Stimulated activated memory B cell treated with anti-CD40 and anti-IgM and Interleukin-4, amounts not matched to agents 10 μg/mL and 1 μg/mL and 100 μg/mL, for 72 hours (primary cell): ENCODE measurements around the gene PNMA1.
"Not testable (repeated sequence)": the region's sequence is repeated elsewhere in the genome, so short reads cannot be mapped to it uniquely, and the experiment has no call there.

Experiments
- ATAC-seq: fragments of 150-1000 bp; cut with Tn5 transposase; 2 replicates; pipeline ENCODE4 v1.10.0; 2021
- H3K27ac Mint-ChIP-seq: one replicate; pipeline ENCODE4 v1.8.0; 2022; ENCODE audit warnings: mild to moderate bottlenecking, mixed read lengths
- H3K27me3 Mint-ChIP-seq: one replicate; pipeline ENCODE4 v1.8.0; 2022; ENCODE audit warnings: mixed read lengths
- H3K36me3 Mint-ChIP-seq: one replicate; pipeline ENCODE4 v1.8.0; 2022; ENCODE audit warnings: mixed read lengths
- H3K4me1 Mint-ChIP-seq: one replicate; pipeline ENCODE4 v1.8.0; 2022; ENCODE audit warnings: mixed read lengths
- H3K4me3 Mint-ChIP-seq: one replicate; pipeline ENCODE4 v1.8.0; 2022; ENCODE audit warnings: mild to moderate bottlenecking, moderate library complexity, mixed read lengths
- H3K9me3 Mint-ChIP-seq: one replicate; pipeline ENCODE4 v1.8.0; 2022; ENCODE audit warnings: mixed read lengths

Gene PNMA1

DNA sequence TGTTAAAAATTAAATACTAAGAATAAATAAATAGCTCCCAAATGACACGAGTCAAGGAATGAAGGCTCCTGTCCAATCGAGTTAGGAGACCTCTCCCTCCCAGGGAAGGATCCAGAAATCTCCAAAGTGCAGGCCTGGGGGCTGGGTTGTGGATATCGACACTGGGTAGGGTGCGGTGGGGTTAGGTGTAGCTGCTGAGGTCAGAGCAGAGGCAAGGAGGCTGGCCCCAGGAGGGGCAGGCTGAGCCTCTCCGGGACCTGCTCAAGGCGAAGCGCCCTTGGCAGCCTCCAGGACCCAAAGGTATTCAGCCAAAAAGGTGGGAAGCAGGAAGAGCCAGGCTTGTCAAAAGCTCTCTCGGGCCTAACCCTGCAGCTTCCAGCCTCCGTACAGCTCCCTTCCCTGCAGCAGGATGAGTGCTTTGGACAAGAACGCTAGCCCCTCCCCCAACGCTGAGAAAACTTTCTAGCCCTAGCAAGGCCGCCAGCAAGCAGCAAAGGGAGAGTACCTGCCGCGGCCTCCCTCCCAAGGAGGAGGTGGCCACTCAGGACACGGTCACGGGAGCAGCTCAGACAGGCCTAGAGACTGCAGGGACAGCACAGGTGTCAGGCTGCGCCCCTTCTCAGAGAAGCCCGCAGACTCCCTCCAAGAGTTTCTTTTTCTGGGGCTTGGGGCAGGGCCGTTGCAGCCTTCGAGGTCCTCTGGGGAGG lies 3.7 kb upstream of the PNMA1 start:
- Mint-ChIP-seq H3K27me3 (no peaks in the 10 kb centered on the region), H3K4me1 (peaks cover 9% of the 10 kb centered on the region), H3K27ac (no peak overlapping the region), H3K36me3 (peaks cover 55% of the 10 kb centered on the region), H3K4me3 (no peak overlapping the region), H3K9me3 (no peaks in the 10 kb centered on the region)
- no peak for ATAC-seq

DNA sequence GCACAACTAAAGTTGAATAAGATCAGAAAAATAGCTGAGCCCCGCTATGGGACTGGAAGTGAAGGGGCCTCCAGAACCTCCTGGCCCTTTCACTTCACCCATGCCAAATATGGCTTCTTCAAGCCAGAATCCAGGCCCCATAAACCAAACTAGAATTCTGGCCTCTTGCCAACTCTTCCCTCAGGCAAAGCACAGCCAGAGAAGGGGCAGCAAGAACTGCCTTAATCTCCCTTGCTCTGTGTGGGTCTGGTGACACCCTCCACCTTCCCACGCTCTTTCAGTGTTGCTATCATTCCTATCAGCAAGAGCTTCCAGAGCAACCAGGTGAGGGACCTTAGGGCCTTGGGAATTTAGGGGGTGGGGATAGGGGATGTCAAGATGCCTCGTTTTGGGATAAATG lies 3.1 kb upstream of the PNMA1 start:
- Mint-ChIP-seq H3K36me3 (peaks cover 55% of the 10 kb centered on the region), H3K27ac (no peak overlapping the region), H3K4me3 (no peak overlapping the region), H3K27me3 (no peaks in the 10 kb centered on the region), H3K4me1 (peaks cover 15% of the 10 kb centered on the region), H3K9me3 (no peaks in the 10 kb centered on the region)
- ATAC-seq, result no peak

DNA sequence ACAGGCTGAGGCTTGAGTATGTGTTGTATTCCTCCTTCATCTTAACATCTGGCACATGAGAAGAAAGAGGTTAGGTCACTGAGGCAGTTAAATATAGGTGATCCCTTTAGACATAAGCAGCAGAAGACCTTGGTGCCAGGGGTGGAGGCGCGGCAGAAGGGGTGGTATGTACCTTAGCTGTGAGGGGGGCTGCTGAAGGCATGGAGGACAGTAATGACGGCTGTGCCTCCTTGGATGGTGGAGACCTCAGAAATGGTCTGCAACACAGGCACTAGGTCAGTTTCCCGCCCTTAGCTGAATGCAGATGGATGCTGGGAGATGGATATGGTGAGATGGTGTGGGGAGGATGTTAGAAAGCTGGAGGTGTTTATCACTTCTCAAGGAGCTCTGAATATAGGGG lies 1.5 kb upstream of the PNMA1 start:
- H3K4me1 Mint-ChIP-seq, result peaks cover 20% of the 10 kb centered on the region
- no peak for ATAC-seq
- H3K27ac Mint-ChIP-seq, result no peak overlapping the region
- H3K27me3 Mint-ChIP-seq, result no peaks in the 10 kb centered on the region
- H3K36me3 Mint-ChIP-seq, result peaks cover 44% of the 10 kb centered on the region
- H3K4me3 Mint-ChIP-seq, result no peak overlapping the region
- no peaks in the 10 kb centered on the region for H3K9me3 Mint-ChIP-seq

DNA sequence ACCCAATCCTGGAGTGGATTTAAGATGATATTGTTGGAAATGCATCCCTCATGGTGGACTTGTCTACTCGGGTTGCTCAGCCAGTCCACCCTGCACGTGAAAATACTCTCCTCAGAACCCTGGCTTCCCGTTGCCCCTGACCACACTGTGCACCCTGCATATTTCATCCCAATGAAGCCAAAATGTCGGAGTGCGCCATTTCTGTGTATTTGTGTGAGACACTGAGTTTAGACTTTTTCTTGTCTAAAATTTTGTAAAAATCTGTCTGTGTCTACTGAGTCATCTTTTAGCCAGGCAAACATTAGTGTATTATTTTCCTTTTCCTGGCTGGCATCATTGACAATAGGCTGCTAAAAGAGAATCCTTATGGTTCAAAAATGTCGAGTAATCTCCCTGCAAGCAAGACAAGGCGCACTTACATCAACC lies 485 bp upstream of the PNMA1 start:
- Mint-ChIP-seq H3K4me3 (peak overlapping the region; percentile 58), H3K27me3 (no peaks in the 10 kb centered on the region), H3K27ac (peak overlapping the region; percentile 91), H3K36me3 (peaks cover 47% of the 10 kb centered on the region), H3K9me3 (no peaks in the 10 kb centered on the region), H3K4me1 (peaks cover 27% of the 10 kb centered on the region)
- ATAC-seq, result no peak

DNA sequence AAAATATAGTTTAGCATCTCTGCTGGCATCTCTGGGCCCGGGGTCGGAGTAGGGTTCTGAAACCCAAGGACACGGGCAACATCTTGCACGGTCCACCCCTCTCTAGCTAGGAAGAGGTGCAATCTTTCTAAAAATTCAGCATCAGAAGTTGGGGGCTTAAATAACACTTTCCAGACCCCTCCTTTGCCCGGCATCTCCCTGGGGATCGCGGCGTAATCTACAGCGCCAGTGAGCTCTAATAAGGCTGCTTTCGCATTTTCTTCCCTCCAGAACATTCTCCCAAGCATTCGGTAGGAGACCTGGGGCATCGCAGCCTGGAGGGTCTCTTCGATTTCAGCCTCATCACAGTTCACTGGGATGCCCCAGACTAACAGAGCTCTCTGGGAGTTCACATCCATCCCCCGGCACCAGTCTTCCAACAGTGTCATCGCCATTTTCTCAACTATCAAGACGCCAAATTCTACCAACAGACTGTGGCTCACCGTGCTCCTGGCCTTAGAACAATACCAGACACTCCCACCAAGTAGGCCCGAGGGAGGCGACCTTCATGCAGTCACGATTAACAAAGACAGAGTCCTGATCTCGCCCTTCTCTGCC lies 880 bp downstream of the PNMA1 start:
- H3K27ac Mint-ChIP-seq, result peak overlapping the region; percentile 91
- peak; percentile 0 for ATAC-seq

DNA sequence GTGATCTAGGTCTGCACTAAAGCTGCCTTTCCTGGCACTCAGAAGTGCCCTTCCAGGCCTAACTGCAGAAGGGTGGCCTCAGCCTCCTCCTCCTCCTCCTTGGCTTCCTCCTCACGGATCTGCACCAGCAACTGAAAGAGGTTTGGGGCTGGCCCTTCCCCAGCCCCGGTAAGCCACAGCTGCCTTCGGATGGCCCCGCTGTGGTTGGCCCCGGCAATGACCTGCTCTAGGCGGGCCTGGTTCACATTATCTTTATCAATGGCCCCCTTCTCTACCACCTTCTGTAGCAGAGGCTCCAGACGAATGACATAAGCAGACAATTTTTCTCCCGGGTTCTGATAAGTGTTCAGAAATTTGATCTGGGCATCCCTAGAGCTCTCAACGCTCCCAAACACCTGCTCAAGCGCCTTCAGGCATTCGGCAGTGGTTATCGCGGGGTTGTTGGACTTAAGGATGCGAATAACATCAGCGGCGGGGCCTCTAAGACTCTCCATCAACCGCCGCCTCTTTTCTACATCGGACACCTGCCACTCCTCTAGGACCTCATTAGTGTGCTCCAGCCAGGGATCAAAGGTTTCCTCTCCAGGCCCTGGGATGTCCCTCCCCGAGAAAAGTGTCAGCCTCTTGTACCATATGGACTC lies 1.5 kb downstream of the PNMA1 start:
- H3K4me1 Mint-ChIP-seq, result peaks cover 27% of the 10 kb centered on the region
- peak; percentile 22 for ATAC-seq

More for the DNA sequence above, 880 bp downstream of the PNMA1 start:
- Mint-ChIP-seq H3K4me1 (peaks cover 27% of the 10 kb centered on the region), H3K9me3 (no peaks in the 10 kb centered on the region), H3K36me3 (peaks cover 38% of the 10 kb centered on the region), H3K4me3 (peak overlapping the region; percentile 94), H3K27me3 (no peaks in the 10 kb centered on the region)

DNA sequence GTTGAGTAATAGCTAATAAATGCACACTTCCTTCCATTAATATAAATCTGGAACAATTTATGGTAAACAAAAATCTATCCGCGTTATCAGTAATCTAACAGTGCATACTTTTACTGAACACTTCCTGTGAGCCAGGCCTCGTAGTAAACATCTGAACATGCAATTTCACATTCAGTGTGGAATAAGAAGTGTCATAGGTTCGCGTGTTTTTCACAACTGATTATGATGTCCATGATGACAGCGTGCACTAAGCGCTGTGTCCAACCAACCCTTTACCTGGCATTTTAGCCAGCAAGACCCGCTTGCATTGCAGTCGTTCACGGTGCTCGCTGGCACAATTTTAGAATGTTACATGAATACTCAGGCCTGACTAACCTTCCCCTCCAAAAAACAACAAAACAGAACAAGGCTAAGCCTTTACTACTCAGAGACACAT lies 2.1 kb downstream of the PNMA1 start:
- no peaks in the 10 kb centered on the region for H3K9me3 Mint-ChIP-seq
- no peaks in the 10 kb centered on the region for H3K27me3 Mint-ChIP-seq

More for the DNA sequence above, 1.5 kb downstream of the PNMA1 start:
- Mint-ChIP-seq H3K36me3 (peaks cover 32% of the 10 kb centered on the region), H3K9me3 (no peaks in the 10 kb centered on the region), H3K27me3 (no peaks in the 10 kb centered on the region), H3K27ac (peak overlapping the region; percentile 91), H3K4me3 (peak overlapping the region; percentile 94)

DNA sequence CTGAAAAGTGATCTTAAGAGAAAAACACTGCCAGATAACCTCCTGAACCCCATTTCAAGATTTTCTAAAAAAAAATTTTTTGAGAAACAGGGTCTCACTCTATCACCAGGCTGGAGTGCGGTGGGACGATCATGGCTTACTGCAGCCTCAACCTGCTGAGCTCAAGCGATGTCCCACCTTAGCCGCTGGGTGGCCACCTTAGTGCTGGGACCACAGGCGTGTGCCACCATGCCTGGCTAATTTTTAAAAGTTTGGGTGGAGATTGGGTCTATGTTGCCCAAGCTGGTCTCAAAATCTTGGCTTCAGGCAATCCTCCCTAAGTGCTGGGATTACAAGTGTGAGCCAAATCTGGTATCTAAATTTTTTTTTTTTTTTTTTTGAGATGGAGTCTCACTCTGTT lies 3.4 kb downstream of the PNMA1 start:
- no peaks in the 10 kb centered on the region for H3K9me3 Mint-ChIP-seq
- peaks cover 21% of the 10 kb centered on the region for H3K36me3 Mint-ChIP-seq
- no peaks in the 10 kb centered on the region for H3K27me3 Mint-ChIP-seq
- ATAC-seq, result no peak
- no peak overlapping the region for H3K27ac Mint-ChIP-seq
- peaks cover 33% of the 10 kb centered on the region for H3K4me1 Mint-ChIP-seq
- H3K4me3 Mint-ChIP-seq, result no peak overlapping the region

More for the DNA sequence above, 2.1 kb downstream of the PNMA1 start:
- Mint-ChIP-seq H3K27ac (peak overlapping the region; percentile 91), H3K4me3 (peak overlapping the region; percentile 94), H3K36me3 (peaks cover 26% of the 10 kb centered on the region), H3K4me1 (peaks cover 27% of the 10 kb centered on the region)
- no peak for ATAC-seq

DNA sequence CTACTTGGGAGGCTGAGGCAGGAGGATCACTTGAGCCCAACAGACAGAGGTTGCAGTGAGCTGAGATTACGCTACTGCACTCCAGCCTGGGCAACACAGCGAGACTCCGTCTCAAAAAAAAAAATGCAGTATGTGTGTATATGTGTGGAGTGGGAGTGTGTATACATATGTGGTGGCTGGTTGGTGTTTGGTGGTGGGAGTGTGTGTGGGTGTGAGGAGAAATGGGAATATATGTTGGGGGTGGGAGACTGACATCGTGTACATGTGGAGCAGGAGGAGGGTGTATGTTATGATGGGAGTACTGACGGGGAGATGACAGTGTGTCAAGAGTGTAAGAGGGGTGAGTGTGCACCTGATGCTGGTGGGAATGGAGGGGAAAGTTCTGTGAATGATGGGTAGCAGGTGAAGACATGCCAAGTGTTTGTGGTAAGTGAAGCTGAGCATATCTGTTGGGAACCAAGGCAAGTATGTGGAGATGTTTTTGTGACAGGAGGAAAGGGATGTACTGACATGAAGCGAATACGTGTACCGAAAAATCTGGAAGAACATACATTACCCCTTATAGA lies 4.2 kb downstream of the PNMA1 start:
- ATAC-seq, result no peak
- peak overlapping the region; percentile 18 for H3K27ac Mint-ChIP-seq

DNA sequence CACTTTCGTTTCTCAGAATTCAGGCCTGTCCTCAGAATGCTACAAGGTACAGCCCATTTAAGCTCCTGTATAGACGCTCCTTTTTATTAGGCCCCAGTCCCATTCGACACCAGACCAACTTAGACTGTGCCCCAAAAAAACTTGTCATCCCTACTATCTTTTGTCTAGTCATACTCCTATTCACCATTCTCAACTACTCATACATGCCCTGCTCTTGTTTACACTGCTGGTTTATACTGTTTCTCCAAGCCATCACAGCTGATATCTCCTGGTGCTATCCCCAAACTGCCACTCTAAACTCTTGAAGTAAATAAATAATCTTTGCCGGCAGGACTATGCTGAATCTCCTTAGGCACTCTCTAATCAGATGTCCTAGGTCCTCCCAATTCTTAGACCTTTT lies 6.1 kb downstream of the PNMA1 start:
- H3K27me3 Mint-ChIP-seq, ATAC-seq, H3K27ac Mint-ChIP-seq, H3K9me3 Mint-ChIP-seq, H3K4me3 Mint-ChIP-seq: not testable (repeated sequence)
- Mint-ChIP-seq H3K4me1 (peaks cover 34% of the 10 kb centered on the region), H3K36me3 (peaks cover 30% of the 10 kb centered on the region)

More for the DNA sequence above, 4.2 kb downstream of the PNMA1 start:
- Mint-ChIP-seq H3K4me3 (no peak overlapping the region), H3K27me3 (no peaks in the 10 kb centered on the region), H3K4me1 (peaks cover 33% of the 10 kb centered on the region), H3K9me3 (no peaks in the 10 kb centered on the region), H3K36me3 (peaks cover 18% of the 10 kb centered on the region)

DNA sequence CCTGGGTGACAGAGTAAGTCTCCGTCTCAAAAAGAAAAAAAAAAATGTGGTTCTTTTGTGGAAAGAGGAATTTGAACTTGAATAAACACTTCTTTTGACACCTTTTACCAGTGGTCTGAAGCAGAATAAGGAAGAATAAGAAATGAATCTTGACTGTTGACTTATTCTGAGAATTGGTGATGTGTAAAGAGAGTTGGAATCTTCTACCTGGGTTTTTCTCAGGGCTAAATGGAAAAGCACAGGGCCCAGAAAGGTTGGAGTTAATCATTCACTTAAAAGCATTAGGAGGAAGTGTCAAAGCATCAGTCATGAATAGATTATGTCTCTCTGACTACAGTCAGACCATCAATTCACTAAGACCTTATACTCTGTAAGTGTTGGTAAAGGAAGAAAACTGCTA lies 13.9 kb downstream of the PNMA1 start:
- H3K27ac Mint-ChIP-seq, result peak overlapping the region; percentile 76
- no peaks in the 10 kb centered on the region for H3K27me3 Mint-ChIP-seq
- H3K4me3 Mint-ChIP-seq, result no peak overlapping the region
- no peaks in the 10 kb centered on the region for H3K9me3 Mint-ChIP-seq
- ATAC-seq, result peak; percentile 83
- H3K36me3 Mint-ChIP-seq, result peaks cover 12% of the 10 kb centered on the region
- peaks cover 43% of the 10 kb centered on the region for H3K4me1 Mint-ChIP-seq

DNA sequence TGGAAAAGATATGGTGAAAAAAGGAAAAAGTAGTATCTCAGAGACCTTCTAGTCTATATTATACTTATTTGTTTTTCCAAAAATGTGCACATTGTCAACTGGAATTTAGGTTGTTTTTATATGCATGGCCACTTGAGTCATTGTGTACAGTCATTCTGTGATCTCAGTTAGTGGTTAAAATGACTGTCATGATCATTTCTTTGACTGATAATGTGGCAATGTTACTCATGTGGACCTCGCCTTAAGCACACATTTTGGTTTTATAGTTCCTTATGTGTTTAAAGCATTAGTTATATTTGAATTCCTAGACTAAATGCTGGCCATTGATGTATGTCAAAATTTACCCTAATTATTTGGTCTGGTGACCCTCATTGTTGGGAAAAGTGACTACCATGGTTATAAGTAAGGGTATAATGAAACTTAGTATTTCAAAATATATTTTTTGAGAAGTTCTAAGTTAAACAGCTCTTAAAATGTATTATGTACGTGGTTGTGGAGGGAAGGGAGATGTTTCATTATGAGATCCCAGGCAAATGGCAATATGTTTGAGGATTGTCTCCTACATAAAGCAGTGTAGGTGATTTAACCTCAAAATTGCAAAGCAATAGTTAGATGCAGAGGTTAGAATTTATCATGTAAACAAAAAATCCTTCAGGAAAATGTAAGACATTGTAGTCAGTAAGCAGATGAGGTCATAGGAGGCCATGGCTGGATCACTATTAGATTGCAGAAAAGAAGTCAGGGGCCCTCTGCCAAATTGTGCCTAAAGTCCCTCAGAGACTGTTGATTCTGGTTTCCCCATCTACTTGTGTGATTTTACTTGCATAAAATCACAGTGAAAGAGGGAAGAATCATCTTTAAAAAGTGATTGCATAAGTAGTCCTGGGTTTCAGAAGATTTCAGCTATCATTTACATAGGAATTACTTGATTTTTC lies 17.5 kb downstream of the PNMA1 start:
- ATAC-seq, result peak; percentile 90
- no peaks in the 10 kb centered on the region for H3K27me3 Mint-ChIP-seq
- peaks cover 35% of the 10 kb centered on the region for H3K4me1 Mint-ChIP-seq
- peak overlapping the region; percentile 46 for H3K4me3 Mint-ChIP-seq
- H3K9me3 Mint-ChIP-seq, result no peaks in the 10 kb centered on the region
- peaks cover 15% of the 10 kb centered on the region for H3K36me3 Mint-ChIP-seq
- peak overlapping the region; percentile 98 for H3K27ac Mint-ChIP-seq

DNA sequence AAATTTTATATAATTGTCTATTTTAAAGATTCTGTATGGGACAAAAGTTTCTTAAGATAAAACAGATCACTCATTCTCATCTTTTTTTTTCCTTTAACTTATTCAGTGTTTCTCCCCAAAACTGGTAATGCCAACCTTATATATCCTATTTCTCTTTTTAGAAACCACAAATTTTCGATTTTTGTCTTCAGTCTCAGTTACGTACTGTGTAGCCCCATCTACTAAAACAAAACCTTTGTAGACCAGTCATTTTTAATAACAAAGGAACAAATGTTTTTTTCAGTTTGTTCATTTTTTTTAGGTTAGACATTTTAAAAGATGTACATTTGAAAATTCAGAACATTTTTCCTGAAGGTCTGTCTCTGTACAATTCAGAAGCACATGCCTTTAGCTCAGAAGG lies 18.2 kb downstream of the PNMA1 start:
- peak; percentile 77 for ATAC-seq
- peaks cover 15% of the 10 kb centered on the region for H3K36me3 Mint-ChIP-seq
- peaks cover 32% of the 10 kb centered on the region for H3K4me1 Mint-ChIP-seq
- H3K27me3 Mint-ChIP-seq, result no peaks in the 10 kb centered on the region
- peak overlapping the region; percentile 46 for H3K4me3 Mint-ChIP-seq
- peak overlapping the region; percentile 98 for H3K27ac Mint-ChIP-seq
- H3K9me3 Mint-ChIP-seq, result no peaks in the 10 kb centered on the region

DNA sequence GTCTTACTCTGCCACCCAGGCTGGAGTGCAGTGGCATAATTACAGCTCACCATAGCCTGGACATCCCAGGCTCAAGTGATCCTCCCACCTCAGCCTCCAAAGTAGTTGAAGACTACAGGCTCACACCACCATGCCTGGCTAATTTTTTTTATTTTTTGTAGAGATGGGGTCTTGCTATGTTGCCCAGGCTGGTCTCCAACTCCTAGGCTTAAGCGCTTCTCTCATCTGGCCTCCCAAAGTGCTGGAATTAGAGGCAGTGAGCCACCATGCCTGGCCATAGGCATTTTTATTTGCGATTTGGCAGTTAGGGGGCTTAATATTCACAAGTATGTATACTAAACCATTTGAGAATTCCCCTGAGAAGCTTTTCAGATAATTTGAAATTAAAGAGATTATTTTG lies 19.1 kb downstream of the PNMA1 start:
- no peak for ATAC-seq
- Mint-ChIP-seq H3K4me3 (no peak overlapping the region), H3K9me3 (no peaks in the 10 kb centered on the region), H3K27me3 (no peaks in the 10 kb centered on the region), H3K4me1 (peaks cover 22% of the 10 kb centered on the region), H3K27ac (peak overlapping the region; percentile 98), H3K36me3 (peaks cover 15% of the 10 kb centered on the region)
